Measurements from ENCODE around the gene USP19. TPM values are rescaled to one million over a fixed set of nuclear protein-coding genes. Genes with fewer than 3 reads are reported as not detected.

Gene USP19
- total and polyA plus RNA-seq, 10 of the 15 experiments (the other 5 are each of a cell fraction or from before 2014, with no cell fraction given), result 0.24 to 64.2 (median 33.2) TPM

DNA sequence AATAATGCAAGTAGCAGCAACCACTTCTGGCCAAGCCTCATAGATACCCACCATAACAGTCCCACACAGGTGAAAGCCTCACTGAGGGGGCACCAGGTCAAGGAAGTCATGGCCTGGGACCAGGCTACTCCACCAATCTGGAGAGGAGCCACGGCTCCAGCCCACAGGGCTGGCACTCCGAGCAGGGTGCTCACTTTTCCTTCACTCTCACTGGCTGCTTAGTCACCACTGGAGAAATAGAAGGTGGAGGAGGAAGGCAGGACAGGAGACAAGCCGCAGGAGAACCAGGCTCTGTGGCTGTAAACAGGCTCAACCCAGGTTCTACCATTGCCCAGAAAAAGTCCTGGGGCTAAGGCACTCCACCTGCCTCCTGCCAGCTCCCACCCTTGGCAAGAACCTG, 1.2 kb downstream of the USP19 start:
- intact Hi-C loops (cut with micrococcal nuclease; ENCODE audit: unreplicated experiment) (no loop called here), in situ Hi-C loops (cut with MboI) (no loop called here)
- SMC1A ChIA-PET (ENCODE audit: uncharacterized antibody, unreplicated experiment), result no interaction called here
- no peaks in the 10 kb centered on the region for H3K9me3 ChIP-seq (replicated peaks; ENCODE audit: control insufficient read depth, insufficient read depth, low read length)
- peak overlapping the region; percentile 79 for H3K27ac ChIP-seq (ENCODE audit: control insufficient read depth, insufficient read depth)
- ATAC-seq (no peak), DNase-seq (ENCODE audit: low read depth, low spot score) (no peak), FAIRE-seq (no peak)
- peaks cover 15% of the 10 kb centered on the region for H3K79me2 ChIP-seq (ENCODE audit: control insufficient read depth, insufficient read depth, low read length)
- no peaks in the 10 kb centered on the region for H4K20me1 ChIP-seq (ENCODE audit: control insufficient read depth, insufficient read depth)
- no peak overlapping the region for H2AFZ ChIP-seq (ENCODE audit: control insufficient read depth, low read depth, low read length)
- H3K4me1 ChIP-seq (ENCODE audit: control insufficient read depth, insufficient read depth, low read length), result peaks cover 10% of the 10 kb centered on the region
- RAD21 ChIA-PET (ENCODE audit: unreplicated experiment), result no interaction called here
- H3K9ac ChIP-seq (ENCODE audit: control insufficient read depth, insufficient read depth, low read length), result peak overlapping the region; percentile 85
- H3K4me3 ChIP-seq, result peak overlapping the region; percentile 100
- no peaks in the 10 kb centered on the region for H3K27me3 ChIP-seq (replicated peaks in 1 of 2; ENCODE audit: control insufficient read depth in 2 of 2, insufficient read depth in 2 of 2, low read length in 1 of 2)
- POLR2A ChIA-PET, result interaction anchor here (0.5 to 2.6 kb wide), 2 partner anchors 26 to 42 kb away, joined by 7 to 15 read pairs; partner anchors contain the start of gene QRICH1
- H3K4me2 ChIP-seq (ENCODE audit: control insufficient read depth, insufficient read depth), result peak overlapping the region; percentile 99
- CTCF ChIA-PET, result interaction anchor here (2.3 kb wide), 1 partner anchor 25 kb away, joined by 12 read pairs; the partner anchor contains the start of gene QRICH1
- peaks cover 16 to 24% of the 10 kb centered on the region in 2 experiments for H3K36me3 ChIP-seq (ENCODE audit: control insufficient read depth in 2 of 2, insufficient read depth in 2 of 2, low read length in 1 of 2)
- 45% methylated on average over 3 of the region's 3 CpGs for WGBS (ENCODE audit: insufficient coverage, insufficient replicate concordance, low lambda C conversion rate, missing lambda C conversion rate)
- no TSS peak for BruUV-seq (replicated peaks)
- TF ChIP-seq, protein P1, sequence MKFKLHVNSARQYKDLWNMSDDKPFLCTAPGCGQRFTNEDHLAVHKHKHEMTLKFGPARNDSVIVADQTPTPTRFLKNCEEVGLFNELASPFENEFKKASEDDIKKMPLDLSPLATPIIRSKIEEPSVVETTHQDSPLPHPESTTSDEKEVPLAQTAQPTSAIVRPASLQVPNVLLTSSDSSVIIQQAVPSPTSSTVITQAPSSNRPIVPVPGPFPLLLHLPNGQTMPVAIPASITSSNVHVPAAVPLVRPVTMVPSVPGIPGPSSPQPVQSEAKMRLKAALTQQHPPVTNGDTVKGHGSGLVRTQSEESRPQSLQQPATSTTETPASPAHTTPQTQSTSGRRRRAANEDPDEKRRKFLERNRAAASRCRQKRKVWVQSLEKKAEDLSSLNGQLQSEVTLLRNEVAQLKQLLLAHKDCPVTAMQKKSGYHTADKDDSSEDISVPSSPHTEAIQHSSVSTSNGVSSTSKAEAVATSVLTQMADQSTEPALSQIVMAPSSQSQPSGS (IDR thresholded peaks at IDR 0.05; ENCODE audit: low read length), result no peak
- TF ChIP-seq SMAD1 (IDR thresholded peaks at IDR 0.05; ENCODE audit: low read depth, partially characterized antibody), result no peak
- TF ChIP-seq DPF2 (IDR thresholded peaks at IDR 0.05), result no peak
- no peak for TF ChIP-seq ZNF207 (IDR thresholded peaks at IDR 0.05; ENCODE audit: borderline replicate concordance)
- no peak for TF ChIP-seq SIN3A (IDR thresholded peaks at IDR 0.05; ENCODE audit: low read depth, low read length)
- TF ChIP-seq LARP7 (IDR thresholded peaks at IDR 0.05), result no peak
- TF ChIP-seq, protein P2, sequence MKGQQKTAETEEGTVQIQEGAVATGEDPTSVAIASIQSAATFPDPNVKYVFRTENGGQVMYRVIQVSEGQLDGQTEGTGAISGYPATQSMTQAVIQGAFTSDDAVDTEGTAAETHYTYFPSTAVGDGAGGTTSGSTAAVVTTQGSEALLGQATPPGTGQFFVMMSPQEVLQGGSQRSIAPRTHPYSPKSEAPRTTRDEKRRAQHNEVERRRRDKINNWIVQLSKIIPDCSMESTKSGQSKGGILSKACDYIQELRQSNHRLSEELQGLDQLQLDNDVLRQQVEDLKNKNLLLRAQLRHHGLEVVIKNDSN (IDR thresholded peaks at IDR 0.05; ENCODE audit: borderline replicate concordance, extremely low read length, insufficient read depth, low read depth, low read length), result no peak
- TF ChIP-seq NBN (IDR thresholded peaks at IDR 0.05), result no peak
- no peak for TF ChIP-seq NR2C1 (IDR thresholded peaks at IDR 0.05)
- no peak for TF ChIP-seq RAD51 (IDR thresholded peaks at IDR 0.05)
- TF ChIP-seq IRF4 (IDR thresholded peaks at IDR 0.05; ENCODE audit: low read depth, low read length), result no peak
- TF ChIP-seq JUNB (IDR thresholded peaks at IDR 0.05), result no peak
- no peak for TF ChIP-seq TBL1XR1 (IDR thresholded peaks at IDR 0.05; ENCODE audit: low read depth, low read length)
- TF ChIP-seq HDGF (IDR thresholded peaks at IDR 0.05), result no peak
- TF ChIP-seq REST (IDR thresholded peaks at IDR 0.05; ENCODE audit: low read depth, low read length), result no peak
- TF ChIP-seq SKIL (IDR thresholded peaks at IDR 0.05; ENCODE audit: low read depth, poor library complexity, severe bottlenecking), result no peak
- TF ChIP-seq, protein P3, sequence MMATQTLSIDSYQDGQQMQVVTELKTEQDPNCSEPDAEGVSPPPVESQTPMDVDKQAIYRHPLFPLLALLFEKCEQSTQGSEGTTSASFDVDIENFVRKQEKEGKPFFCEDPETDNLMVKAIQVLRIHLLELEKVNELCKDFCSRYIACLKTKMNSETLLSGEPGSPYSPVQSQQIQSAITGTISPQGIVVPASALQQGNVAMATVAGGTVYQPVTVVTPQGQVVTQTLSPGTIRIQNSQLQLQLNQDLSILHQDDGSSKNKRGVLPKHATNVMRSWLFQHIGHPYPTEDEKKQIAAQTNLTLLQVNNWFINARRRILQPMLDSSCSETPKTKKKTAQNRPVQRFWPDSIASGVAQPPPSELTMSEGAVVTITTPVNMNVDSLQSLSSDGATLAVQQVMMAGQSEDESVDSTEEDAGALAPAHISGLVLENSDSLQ (IDR thresholded peaks at IDR 0.05), result no peak
